Measurements from ENCODE around the gene RARB. TPM values are rescaled to one million over a fixed set of nuclear protein-coding genes. Genes with fewer than 3 reads are reported as not detected.
A peak's percentile ranks its signal among the peaks of the same experiment; 100 is the strongest.

The RARB gene
- total and polyA plus RNA-seq, 11 donors: 4.3 to 21.0 (median 16.3) TPM

DNA sequence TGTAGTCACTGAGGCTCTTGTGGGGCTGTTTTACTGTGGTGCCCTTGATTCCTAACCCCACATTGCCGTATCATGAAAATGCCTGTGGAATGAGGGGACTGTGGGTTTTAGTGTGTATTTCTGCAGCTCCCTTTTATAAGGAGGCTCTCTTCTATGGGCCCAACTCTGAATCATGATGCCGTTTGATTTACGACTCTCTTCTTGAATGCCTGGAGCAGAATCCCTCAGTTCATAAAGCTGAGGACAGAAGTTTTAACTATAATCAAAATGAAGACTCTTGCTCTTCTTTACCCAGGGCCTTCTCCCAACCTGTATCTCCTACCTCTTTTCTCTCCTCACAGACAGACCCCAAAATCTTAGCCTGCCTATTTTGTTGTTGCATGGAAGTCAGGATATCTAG is 109.5 kb downstream of the RARB start:
- ATAC-seq (no peak), DNase-seq (no peak)
- Histone ChIP-seq H3K27ac (peak overlapping the region in 1 of 12 donors; percentile 0), H3K9me3 (peaks cover 0 to 5% (median 4%) of the 10 kb centered on the region in 12 donors), H3K36me3 (no peaks in the 10 kb centered on the region), H3K27me3 (no peaks in the 10 kb centered on the region), H3K4me1 (peaks cover 0 to 43% (median 23%) of the 10 kb centered on the region in 12 donors), H3K4me3 (no peak overlapping the region)
- intact Hi-C loops (cut with DNase I): no loop called here
- 81 to 90% (median 86%) methylated on average over 3 of the region's 3 CpGs for WGBS, 4 donors
- no peak for TF ChIP-seq POLR2A (IDR thresholded peaks at IDR 0.05)
- TF ChIP-seq, protein P1, sequence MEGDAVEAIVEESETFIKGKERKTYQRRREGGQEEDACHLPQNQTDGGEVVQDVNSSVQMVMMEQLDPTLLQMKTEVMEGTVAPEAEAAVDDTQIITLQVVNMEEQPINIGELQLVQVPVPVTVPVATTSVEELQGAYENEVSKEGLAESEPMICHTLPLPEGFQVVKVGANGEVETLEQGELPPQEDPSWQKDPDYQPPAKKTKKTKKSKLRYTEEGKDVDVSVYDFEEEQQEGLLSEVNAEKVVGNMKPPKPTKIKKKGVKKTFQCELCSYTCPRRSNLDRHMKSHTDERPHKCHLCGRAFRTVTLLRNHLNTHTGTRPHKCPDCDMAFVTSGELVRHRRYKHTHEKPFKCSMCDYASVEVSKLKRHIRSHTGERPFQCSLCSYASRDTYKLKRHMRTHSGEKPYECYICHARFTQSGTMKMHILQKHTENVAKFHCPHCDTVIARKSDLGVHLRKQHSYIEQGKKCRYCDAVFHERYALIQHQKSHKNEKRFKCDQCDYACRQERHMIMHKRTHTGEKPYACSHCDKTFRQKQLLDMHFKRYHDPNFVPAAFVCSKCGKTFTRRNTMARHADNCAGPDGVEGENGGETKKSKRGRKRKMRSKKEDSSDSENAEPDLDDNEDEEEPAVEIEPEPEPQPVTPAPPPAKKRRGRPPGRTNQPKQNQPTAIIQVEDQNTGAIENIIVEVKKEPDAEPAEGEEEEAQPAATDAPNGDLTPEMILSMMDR (IDR thresholded peaks at IDR 0.05): no peak

DNA sequence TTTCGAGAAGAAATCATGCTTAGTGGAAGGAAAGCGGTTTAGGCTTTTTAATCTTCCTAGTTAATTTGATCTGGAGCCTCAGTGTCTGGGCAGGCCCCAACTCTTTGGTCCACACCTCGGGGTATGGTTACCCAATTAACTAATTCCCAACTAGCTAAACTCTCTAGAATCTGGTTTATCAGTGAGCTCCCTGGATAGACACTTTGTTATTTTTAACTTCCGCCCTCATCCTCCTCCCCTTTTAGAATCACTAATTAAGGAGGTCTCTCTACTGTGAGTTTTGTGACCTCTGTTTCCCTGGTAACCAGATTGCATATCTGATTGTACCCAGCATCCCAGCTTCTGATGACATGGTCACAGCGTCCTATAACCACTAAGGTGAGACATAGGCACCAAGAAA is 112.2 kb downstream of the RARB start:
- Histone ChIP-seq H3K27me3 (no peaks in the 10 kb centered on the region), H3K4me1 (peaks cover 0 to 54% (median 29%) of the 10 kb centered on the region in 12 donors), H3K4me3 (no peak overlapping the region), H3K27ac (peak overlapping the region in 3 of 12 donors; percentile 13 to 19 (median 14)), H3K9me3 (no peaks in the 10 kb centered on the region), H3K36me3 (no peaks in the 10 kb centered on the region)
- ATAC-seq (peak; percentile 48 to 69 (median 59)), DNase-seq (no peak)
- 52 to 60% (median 57%) methylated on average over 5 of the region's 5 CpGs for WGBS, 4 donors
- intact Hi-C loops (cut with DNase I): no loop called here
- no peak for TF ChIP-seq POLR2A (IDR thresholded peaks at IDR 0.05)

DNA sequence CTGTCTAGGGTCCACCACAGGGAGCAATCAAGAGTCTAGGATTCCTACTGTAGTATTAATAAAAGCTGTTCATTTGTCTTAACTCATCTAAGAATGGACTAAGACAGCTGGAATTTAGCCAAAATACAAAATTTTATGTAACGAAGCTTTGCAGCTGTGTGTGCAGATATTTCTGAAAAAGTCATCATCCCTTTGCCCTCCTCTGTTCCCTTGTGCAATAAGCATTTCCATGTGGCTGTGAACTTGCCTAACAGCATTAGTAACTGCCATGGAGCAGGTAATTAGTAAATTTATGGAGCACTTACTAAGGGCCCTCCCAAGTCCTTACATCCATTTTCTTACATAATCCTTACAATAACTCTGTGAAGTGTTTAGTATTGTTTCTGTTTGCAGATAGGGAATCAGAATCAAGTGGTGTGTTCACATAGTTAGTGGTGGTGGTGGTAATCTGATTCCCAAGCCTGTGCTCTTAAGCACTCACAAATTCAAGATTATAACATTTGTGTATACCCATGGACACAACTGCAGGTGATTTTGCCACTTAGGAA is 114.5 kb downstream of the RARB start:
- TF ChIP-seq POLR2A (IDR thresholded peaks at IDR 0.05): no peak
- TF ChIP-seq, protein P1 (IDR thresholded peaks at IDR 0.05): no peak
- 17 to 47% (median 33%) methylated on average over 1 of the region's 1 CpG for WGBS, 4 donors
- intact Hi-C loops (cut with DNase I): no loop called here
- no peaks in the 10 kb centered on the region for H3K27me3 ChIP-seq
- H3K9me3 ChIP-seq: no peaks in the 10 kb centered on the region
- no peak overlapping the region for H3K4me3 ChIP-seq
- ATAC-seq (peak in 1 of 4 donors; percentile 23), DNase-seq (no peak)
- no peak overlapping the region for H3K27ac ChIP-seq
- peaks cover 0 to 44% (median 26%) of the 10 kb centered on the region in 12 donors for H3K4me1 ChIP-seq
- H3K36me3 ChIP-seq: no peaks in the 10 kb centered on the region

DNA sequence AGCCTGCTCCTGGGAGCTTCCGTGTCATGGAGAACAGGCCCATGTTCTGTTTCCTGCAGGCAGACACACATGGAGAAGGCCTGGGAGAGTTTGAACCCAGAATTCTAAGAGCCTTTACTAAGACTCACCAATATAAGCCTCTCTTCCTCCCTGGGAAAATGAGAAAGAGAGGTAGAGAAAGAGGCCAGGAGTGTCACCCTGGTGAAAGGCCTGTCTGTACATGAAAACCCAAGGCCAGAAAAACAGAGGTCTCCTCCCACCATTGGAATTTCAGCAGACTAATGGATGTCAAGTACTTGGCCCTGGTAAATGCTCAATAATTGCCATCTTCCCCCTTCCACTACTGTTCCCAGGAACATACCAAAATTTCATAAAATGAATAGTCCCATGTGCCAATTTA is 119.0 kb downstream of the RARB start:
- H3K9me3 ChIP-seq: peaks cover 0 to 8% (median 0%) of the 10 kb centered on the region in 12 donors
- intact Hi-C loops (cut with DNase I): no loop called here
- ATAC-seq (no peak), DNase-seq (no peak)
- no peak overlapping the region for H3K4me3 ChIP-seq
- TF ChIP-seq, protein P1 (IDR thresholded peaks at IDR 0.05): no peak
- no peak for TF ChIP-seq POLR2A (IDR thresholded peaks at IDR 0.05)
- no peaks in the 10 kb centered on the region for H3K27me3 ChIP-seq
- H3K4me1 ChIP-seq: peaks cover 0 to 35% (median 10%) of the 10 kb centered on the region in 12 donors
- 97 to 100% (median 99%) methylated on average over 1 of the region's 1 CpG for WGBS, 4 donors
- no peak overlapping the region for H3K27ac ChIP-seq
- no peaks in the 10 kb centered on the region for H3K36me3 ChIP-seq
